Adrenal gland (tissue), 12 donors: ENCODE results near the gene MYOM1. TPM values are rescaled to one million over a fixed set of nuclear protein-coding genes. Genes with fewer than 3 reads are reported as not detected.
"Not testable (repeated sequence)": the region's sequence is repeated elsewhere in the genome, so short reads cannot be mapped to it uniquely, and the experiment has no call there.

Experiments used
- DNase-seq, 7 donors: peaks; one replicate each; pipeline ENCODE4 v3.0.0-alpha.2; 2019 to 2020
- H3K27ac ChIP-seq, 5 donors: fragments of 200-600 bp; sonication (generic) in 4 of 5; 1 replicate in 3 of 5; 2 replicates in 2 of 5; pipeline versions ENCODE4 v1.5.1 to v1.8.0; 2016 to 2020; ENCODE audit warnings: mild to moderate bottlenecking in 1 of 5
- H3K27me3 ChIP-seq: fragments of 200-600 bp; 2 replicates; pipeline ENCODE4 v1.8.0; 2021
- H3K36me3 ChIP-seq, 2 donors: fragments of 200-600 bp; replicated peaks in 1 of 2; 1 replicate in 1 of 2; 2 replicates in 1 of 2; pipeline versions ENCODE4 v1.5.1 to v1.8.0; 2018 to 2022
- H3K4me1 ChIP-seq, 2 donors: fragments of 200-600 bp; replicated peaks in 1 of 2; 1 replicate in 1 of 2; 2 replicates in 1 of 2; pipeline versions ENCODE4 v1.5.1 to v1.8.0; 2018 to 2021
- H3K4me3 ChIP-seq, 4 donors: fragments of 200-600 bp; sonication (generic) in 3 of 4; one replicate each; pipeline ENCODE4 v1.5.1; 2016 to 2018
- H3K9me3 ChIP-seq, 3 donors: fragments of 200-600 bp; sonication (generic) in 1 of 3; replicated peaks in 1 of 3; 1 replicate in 2 of 3; 2 replicates in 1 of 3; pipeline versions ENCODE4 v1.5.1 to v1.8.0; 2016 to 2021
- CTCF ChIP-seq, 6 experiments: fragments of 450-650 bp in 4 of 6; fragments of 200-600 bp in 2 of 6; sonication (generic) in 1 of 6; IDR thresholded peaks; 1 replicate in 5 of 6; 2 replicates in 1 of 6; pipeline versions ENCODE4 v1.5.1 to v1.8.0; 2016 to 2021; ENCODE audit warnings: antibody characterized with exemption in 6 of 6, mild to moderate bottlenecking in 2 of 6, moderate library complexity in 1 of 6
- POLR2A ChIP-seq, 2 donors: fragments of 450-650 bp; IDR thresholded peaks; one replicate each; pipeline ENCODE4 v1.6.1; 2017; ENCODE audit warnings: antibody characterized with exemption in 2 of 2, mild to moderate bottlenecking in 2 of 2, moderate library complexity in 1 of 2
- WGBS, 4 donors: extraction: QIAGEN DNeasy Blood & Tissue Kit in 2 of 4; methylation state at CpG; one replicate each; pipeline versions ENCODE4 v1.1.5 to v1.1.7; 2013 to 2017; 5-methylcytosine and 5-hydroxymethylcytosine counted together
- intact Hi-C, 2 donors: fragments of 100-400 bp; cut with DNase I; formaldehyde crosslinking; loops; one replicate each; pipeline versions ENCODE4 v1.14.1 to v1.15.0; 2022 to 2023
- polyA plus RNA-seq, 3 donors: library from polyadenylated mRNA; stranded (reverse); fragments of 200-250 nt in 2 of 3; fragments of 350-450 nt in 1 of 3; fragmentation: Illumina TruSeq in 1 of 3; extraction: RNeasy Lipid Tissue Mini Kit (QIAGEN cat#74804) in 1 of 3; gene quantifications; one replicate each; pipeline ENCODE4 v1.2.3, GENCODE V29; 2013 to 2014
- total RNA-seq, 9 donors: library from RNA; depleted of rRNA in 4 of 9; stranded (reverse); fragments of >200 nt in 4 of 9; fragments of 120-200 nt in 1 of 9; fragmentation: NEBNext Ultra II Directional in 1 of 9; extraction: Animal tissue kit (Norgen Biotek cat#: 25700) in 1 of 9; gene quantifications; one replicate each; pipeline versions ENCODE4 v1.1.0 to v1.2.4, GENCODE V29; 2013 to 2023
- donor health status: healthy with polysubstance abuse.
- donor health status: Bipolar disorder and iron deficiency.
- donor health status: DM: yes; HTN: yes; CAD: no.
- donor health status: DM: no; HTN: no; CAD: no.
- donor health status: DM: no; HTN: no; CAD: no.
- donor health status: DM: yes; HTN: yes; CAD: no.

The MYOM1 gene
- total and polyA plus RNA-seq, 12 donors: 1.3 to 70.0 (median 2.9) TPM

DNA sequence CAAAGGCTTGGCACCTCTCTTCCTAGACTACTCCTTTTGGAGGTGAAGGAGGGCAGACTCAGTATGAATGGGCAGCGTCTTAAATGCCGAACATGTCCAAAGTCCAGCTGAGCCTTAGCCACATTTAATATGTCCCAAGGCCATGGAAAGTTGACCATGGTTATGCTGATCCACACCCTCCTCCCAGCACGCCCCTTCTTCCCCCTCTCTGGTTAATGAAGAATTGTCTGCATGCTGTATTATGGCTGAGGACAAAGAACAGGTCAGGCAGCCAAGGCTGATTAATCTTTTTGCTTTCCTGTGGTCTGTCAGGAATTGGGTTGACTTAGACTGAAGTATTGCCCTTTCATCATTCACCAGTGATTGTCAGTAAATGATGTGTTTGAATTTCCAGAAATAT, 5.8 kb upstream of the MYOM1 start:
- no peak for TF ChIP-seq POLR2A (IDR thresholded peaks at IDR 0.05)
- no peak for TF ChIP-seq CTCF (IDR thresholded peaks at IDR 0.05)
- Histone ChIP-seq H3K27me3 (no peaks in the 10 kb centered on the region), H3K9me3 (no peaks in the 10 kb centered on the region), H3K4me3 (no peak overlapping the region), H3K27ac (no peak overlapping the region), H3K4me1 (peaks cover 0 to 2% of the 10 kb centered on the region in 2 donors), H3K36me3 (no peaks in the 10 kb centered on the region)
- 91 to 100% (median 96%) methylated on average over 3 of the region's 3 CpGs for WGBS, 4 donors
- intact Hi-C loops: no loop called here
- DNase-seq: no peak

- H3K4me3 ChIP-seq: no peak overlapping the region
- WGBS, 4 donors: 69 to 97% (median 94%) methylated on average over 3 of the region's 3 CpGs
- no peak overlapping the region for H3K27ac ChIP-seq
- H3K4me1 ChIP-seq: peaks cover 0 to 6% of the 10 kb centered on the region in 2 donors
- no peaks in the 10 kb centered on the region for H3K9me3 ChIP-seq
- TF ChIP-seq POLR2A (IDR thresholded peaks at IDR 0.05) (no peak), CTCF (IDR thresholded peaks at IDR 0.05) (no peak)
- DNase-seq: no peak
- H3K27me3 ChIP-seq: no peaks in the 10 kb centered on the region
- intact Hi-C loops: no loop called here
- H3K36me3 ChIP-seq: no peaks in the 10 kb centered on the region
Observed at GRCh38 chr18:3224223-3224622, 4.5 kb upstream of the MYOM1 start.

DNA sequence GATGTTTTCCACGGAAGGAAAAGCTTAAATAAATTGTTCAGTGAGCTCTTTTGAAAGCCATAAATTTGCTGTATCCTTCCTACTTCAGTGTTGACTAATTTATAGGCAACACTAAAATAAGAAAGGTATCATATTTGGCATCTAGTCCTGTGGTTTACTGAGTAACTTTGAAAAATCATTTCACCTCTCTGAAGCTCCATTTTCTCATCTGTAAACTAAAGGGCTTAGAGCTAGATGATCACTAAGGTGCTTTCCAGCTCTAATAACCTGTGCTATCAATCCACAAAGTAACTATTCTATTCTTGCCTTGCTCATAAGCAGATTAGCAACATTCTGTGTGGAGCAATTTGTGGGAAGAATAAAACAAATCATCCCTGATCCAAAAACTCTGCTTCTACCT, 3.6 kb upstream of the MYOM1 start:
- TF ChIP-seq POLR2A (IDR thresholded peaks at IDR 0.05): no peak
- no peak for TF ChIP-seq CTCF (IDR thresholded peaks at IDR 0.05)
- no peak for DNase-seq
- Histone ChIP-seq H3K4me1 (peaks cover 0 to 6% of the 10 kb centered on the region in 2 donors), H3K27me3 (no peaks in the 10 kb centered on the region), H3K27ac (no peak overlapping the region), H3K9me3 (no peaks in the 10 kb centered on the region), H3K36me3 (no peaks in the 10 kb centered on the region), H3K4me3 (no peak overlapping the region)
- intact Hi-C loops: no loop called here
- 70 to 83% (median 79%) methylated on average over 1 of the region's 1 CpG for WGBS, 4 donors

- peaks cover 0 to 6% of the 10 kb centered on the region in 2 donors for H3K4me1 ChIP-seq
- TF ChIP-seq CTCF (IDR thresholded peaks at IDR 0.05) (no peak), POLR2A (IDR thresholded peaks at IDR 0.05) (no peak)
- intact Hi-C loops: no loop called here
- H3K27ac ChIP-seq: no peak overlapping the region
- WGBS, 4 donors: 89 to 95% (median 92%) methylated on average over 6 of the region's 6 CpGs
- no peaks in the 10 kb centered on the region for H3K36me3 ChIP-seq
- H3K27me3 ChIP-seq: no peaks in the 10 kb centered on the region
- no peaks in the 10 kb centered on the region for H3K9me3 ChIP-seq
- no peak overlapping the region for H3K4me3 ChIP-seq
- no peak for DNase-seq
Observed at GRCh38 chr18:3221496-3221895, 1.7 kb upstream of the MYOM1 start.

DNA sequence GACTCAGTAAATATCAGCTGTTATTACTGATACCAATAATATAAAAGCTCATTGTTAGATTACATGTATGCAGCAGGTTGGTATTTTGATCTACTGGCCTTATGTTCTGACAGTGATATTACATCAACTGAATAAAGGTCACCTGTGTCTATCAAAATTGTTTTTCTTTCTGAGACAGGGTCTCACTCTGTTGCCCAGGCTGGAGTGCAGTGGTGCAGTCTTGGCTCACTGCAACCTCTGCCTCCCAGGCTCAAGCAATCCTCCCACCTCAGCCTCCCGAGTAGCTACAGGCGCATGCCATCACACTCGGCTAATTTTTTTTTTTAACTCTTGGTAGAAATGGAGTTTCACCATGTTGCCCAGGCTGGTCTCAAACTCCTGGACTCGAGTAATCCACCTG, 1.1 kb upstream of the MYOM1 start:
- H3K9me3 ChIP-seq, intact Hi-C loops, H3K27me3 ChIP-seq, H3K4me1 ChIP-seq, H3K27ac ChIP-seq, H3K4me3 ChIP-seq, DNase-seq, H3K36me3 ChIP-seq: not testable (repeated sequence)
- WGBS, 4 donors: 90 to 96% (median 92%) methylated on average over 4 of the region's 4 CpGs
